ENCODE results near the gene CDC14B.
"Not testable (repeated sequence)": the region's sequence is repeated elsewhere in the genome, so short reads cannot be mapped to it uniquely, and the experiment has no call there.

The CDC14B gene

GRCh38 chr9:96619491-96620180, at the start of gene CDC14B:
TSS of gene CDC14B (minus strand) at chr9:96619843. CDS start at chr9:96619378, 465 bp downstream.
- peak; percentile 22 to 26 for DNase-seq (ENCODE audit: low read depth in 2 of 2, low spot score in 1 of 2)

- DNase-seq (ENCODE audit: low read depth in 2 of 2, low spot score in 1 of 2): no peak
Observed at GRCh38 chr9:96668868-96669534, 49.4 kb upstream of the CDC14B start.

- no peak for DNase-seq (ENCODE audit: low read depth in 2 of 2, low spot score in 1 of 2)
Observed at GRCh38 chr9:96667363-96667728, 47.7 kb upstream of the CDC14B start.

- DNase-seq (ENCODE audit: low read depth in 2 of 2, low spot score in 1 of 2): not testable (repeated sequence)
Observed at GRCh38 chr9:96666653-96667362, 47.2 kb upstream of the CDC14B start.

- no peak for DNase-seq (ENCODE audit: low read depth in 2 of 2, low spot score in 1 of 2)
Observed at GRCh38 chr9:96665789-96666188, 46.1 kb upstream of the CDC14B start.

GRCh38 chr9:96663506-96664120, 44.0 kb upstream of the CDC14B start:
- no peak for DNase-seq (ENCODE audit: low read depth in 2 of 2, low spot score in 1 of 2)

GRCh38 chr9:96661711-96662110, 42.1 kb upstream of the CDC14B start:
- DNase-seq (ENCODE audit: low read depth in 2 of 2, low spot score in 1 of 2): no peak

GRCh38 chr9:96660692-96661248, 41.1 kb upstream of the CDC14B start:
- no peak for DNase-seq (ENCODE audit: low read depth in 2 of 2, low spot score in 1 of 2)

GRCh38 chr9:96655198-96655851, 35.7 kb upstream of the CDC14B start, which contains the start of gene PRXL2C:
TSS of gene PRXL2C (minus strand) at chr9:96655317. CDS start at chr9:96655281, 36 bp downstream.
- peak; percentile 56 to 70 for DNase-seq (ENCODE audit: low read depth in 2 of 2, low spot score in 1 of 2)

GRCh38 chr9:96654450-96655197, 35.0 kb upstream of the CDC14B start:
- DNase-seq (ENCODE audit: low read depth in 2 of 2, low spot score in 1 of 2): peak; percentile 36 to 57

- DNase-seq (ENCODE audit: low read depth in 2 of 2, low spot score in 1 of 2): no peak
Observed at GRCh38 chr9:96651626-96652025, 32.0 kb upstream of the CDC14B start.

GRCh38 chr9:96649620-96650324, 30.1 kb upstream of the CDC14B start:
- no peak for DNase-seq (ENCODE audit: low read depth in 2 of 2, low spot score in 1 of 2)

- DNase-seq (ENCODE audit: low read depth in 2 of 2, low spot score in 1 of 2): no peak
Observed at GRCh38 chr9:96646081-96646991, 26.7 kb upstream of the CDC14B start.

- no peak for DNase-seq (ENCODE audit: low read depth in 2 of 2, low spot score in 1 of 2)
Observed at GRCh38 chr9:96644137-96644536, 24.5 kb upstream of the CDC14B start.

GRCh38 chr9:96641514-96641913, 21.9 kb upstream of the CDC14B start:
- no peak for DNase-seq (ENCODE audit: low read depth in 2 of 2, low spot score in 1 of 2)

GRCh38 chr9:96638606-96639364, 19.1 kb upstream of the CDC14B start:
- DNase-seq (ENCODE audit: low read depth in 2 of 2, low spot score in 1 of 2): no peak

- DNase-seq (ENCODE audit: low read depth in 2 of 2, low spot score in 1 of 2): no peak
Observed at GRCh38 chr9:96636368-96636767, 16.7 kb upstream of the CDC14B start.

GRCh38 chr9:96633579-96633978, 13.9 kb upstream of the CDC14B start:
- DNase-seq (ENCODE audit: low read depth in 2 of 2, low spot score in 1 of 2): not testable (repeated sequence)
